Prostate gland (tissue), 2 donors: ENCODE data around the gene GRAP2. TPM values are rescaled to one million over a fixed set of nuclear protein-coding genes. Genes with fewer than 3 reads are reported as not detected.

ENCODE experiments used
- DNase-seq: peaks from one replicate; pipeline ENCODE4 v3.0.0-alpha.2; 2019; ENCODE audit warnings: low spot score
- H3K27ac ChIP-seq, 2 donors: fragments of 200-600 bp; sonication (generic); 2 replicates each; pipeline ENCODE4 v1.5.1; 2017 to 2019
- H3K27me3 ChIP-seq: fragments of 200-600 bp; sonication (generic); replicated peaks from 2 replicates; pipeline ENCODE4 v1.5.1; 2019; ENCODE audit not compliant: insufficient read depth
- H3K36me3 ChIP-seq, 2 donors: fragments of 200-600 bp; sonication (generic); 1 replicate in 1 of 2; 2 replicates in 1 of 2; pipeline versions ENCODE4 v1.5.1 to v1.8.1; 2017 to 2019
- H3K4me1 ChIP-seq: fragments of 200-600 bp; sonication (generic); replicated peaks from 2 replicates; pipeline ENCODE4 v1.5.1; 2019
- H3K4me3 ChIP-seq, 2 donors: fragments of 200-600 bp; sonication (generic); 2 replicates each; pipeline ENCODE4 v1.5.1; 2017 to 2019
- H3K9me3 ChIP-seq: fragments of 200-600 bp; sonication (generic); 2 replicates; pipeline ENCODE4 v1.5.1; 2017
- POLR2A ChIP-seq: fragments of 450-650 bp; IDR thresholded peaks from one replicate; pipeline ENCODE4 v1.6.1; 2016; ENCODE audit warnings: antibody characterized with exemption, mild to moderate bottlenecking
- POLR2AphosphoS5 ChIP-seq: sonication (generic); formaldehyde crosslinking; IDR thresholded peaks from one replicate; pipeline ENCODE4 v1.6.1; 2017; ENCODE audit warnings: antibody characterized with exemption
- WGBS: methylation state at CpG from one replicate; pipeline ENCODE4 v1.1.5; 2018; 5-methylcytosine and 5-hydroxymethylcytosine counted together
- intact Hi-C: fragments of 100-400 bp; cut with DNase I; formaldehyde crosslinking; loops from one replicate; pipeline ENCODE4 v1.14.2; 2022
- total RNA-seq, 2 donors: library from RNA; depleted of rRNA; stranded (reverse); fragments of >200 nt; gene quantifications; one replicate each; pipeline ENCODE4 v1.1.0, GENCODE V29; 2016
- TF ChIP-seq, protein P1 (sequence below), 4 experiments: fragments of 200-600 bp in 2 of 4; fragments of 450-650 bp in 2 of 4; sonication (generic) in 2 of 4; IDR thresholded peaks; 1 replicate in 3 of 4; 2 replicates in 1 of 4; pipeline ENCODE4 v1.5.1; 2016 to 2019; ENCODE audit warnings: antibody characterized with exemption in 4 of 4, mild to moderate bottlenecking in 2 of 4, moderate library complexity in 2 of 4

GRAP2 gene
- total RNA-seq, 2 donors from 2014 or later = 0.91 to 2.2 TPM

DNA sequence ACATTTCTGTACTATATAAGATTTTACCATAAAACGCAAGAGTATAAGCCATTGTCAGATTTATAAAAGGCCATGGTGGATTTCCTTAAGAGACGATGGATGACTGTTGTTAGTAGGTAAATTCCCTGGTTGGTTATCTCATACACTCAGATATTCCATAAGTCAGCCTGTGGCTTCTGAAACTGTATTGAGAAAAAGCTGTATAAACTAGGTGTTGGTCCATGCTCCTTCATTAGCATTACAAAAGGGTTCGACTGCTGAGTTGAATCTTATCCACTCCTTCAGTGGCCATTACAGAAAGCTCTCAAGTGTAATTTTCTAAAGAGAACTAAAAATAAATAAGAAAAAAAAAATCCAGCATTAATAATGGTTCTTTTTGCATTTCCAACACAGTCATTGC lies 5.3 kb downstream of the GRAP2 start:
- 82% methylated on average over 3 of the region's 3 CpGs for WGBS

DNA sequence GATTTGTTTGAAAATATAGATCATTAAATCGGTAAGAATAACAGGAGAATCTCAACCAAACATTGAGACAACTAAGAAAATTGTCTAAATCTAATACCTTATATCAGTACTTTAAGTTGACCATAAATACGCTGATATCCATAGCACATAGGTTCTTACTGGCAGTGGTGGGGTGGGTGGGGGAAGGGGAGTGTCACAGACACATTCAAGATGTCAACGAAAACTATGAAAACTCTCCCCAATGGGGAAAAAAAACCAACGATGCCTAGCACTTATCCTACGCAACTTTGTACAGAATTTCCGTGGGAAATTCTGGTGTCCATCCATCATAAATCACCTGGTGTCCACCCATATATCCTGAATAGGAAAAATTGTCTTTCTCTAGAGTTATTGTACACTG lies 6.2 kb downstream of the GRAP2 start:
- H3K27ac ChIP-seq = no peak overlapping the region
- no peak for DNase-seq
- no peak for TF ChIP-seq POLR2AphosphoS5
- TF ChIP-seq, protein P1, sequence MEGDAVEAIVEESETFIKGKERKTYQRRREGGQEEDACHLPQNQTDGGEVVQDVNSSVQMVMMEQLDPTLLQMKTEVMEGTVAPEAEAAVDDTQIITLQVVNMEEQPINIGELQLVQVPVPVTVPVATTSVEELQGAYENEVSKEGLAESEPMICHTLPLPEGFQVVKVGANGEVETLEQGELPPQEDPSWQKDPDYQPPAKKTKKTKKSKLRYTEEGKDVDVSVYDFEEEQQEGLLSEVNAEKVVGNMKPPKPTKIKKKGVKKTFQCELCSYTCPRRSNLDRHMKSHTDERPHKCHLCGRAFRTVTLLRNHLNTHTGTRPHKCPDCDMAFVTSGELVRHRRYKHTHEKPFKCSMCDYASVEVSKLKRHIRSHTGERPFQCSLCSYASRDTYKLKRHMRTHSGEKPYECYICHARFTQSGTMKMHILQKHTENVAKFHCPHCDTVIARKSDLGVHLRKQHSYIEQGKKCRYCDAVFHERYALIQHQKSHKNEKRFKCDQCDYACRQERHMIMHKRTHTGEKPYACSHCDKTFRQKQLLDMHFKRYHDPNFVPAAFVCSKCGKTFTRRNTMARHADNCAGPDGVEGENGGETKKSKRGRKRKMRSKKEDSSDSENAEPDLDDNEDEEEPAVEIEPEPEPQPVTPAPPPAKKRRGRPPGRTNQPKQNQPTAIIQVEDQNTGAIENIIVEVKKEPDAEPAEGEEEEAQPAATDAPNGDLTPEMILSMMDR (IDR thresholded peaks at IDR 0.05) = no peak
- no peak for TF ChIP-seq POLR2A
- 92% methylated on average over 6 of the region's 6 CpGs for WGBS
- intact Hi-C loops = no loop called here
- H3K4me1 ChIP-seq = no peaks in the 10 kb centered on the region
- H3K9me3 ChIP-seq = no peaks in the 10 kb centered on the region
- H3K27me3 ChIP-seq = no peaks in the 10 kb centered on the region
- no peak overlapping the region for H3K4me3 ChIP-seq
- no peaks in the 10 kb centered on the region for H3K36me3 ChIP-seq

More for the DNA sequence above, 5.3 kb downstream of the GRAP2 start:
- no peaks in the 10 kb centered on the region for H3K27me3 ChIP-seq
- no peak overlapping the region for H3K4me3 ChIP-seq
- TF ChIP-seq POLR2A (no peak), POLR2AphosphoS5 (no peak)
- TF ChIP-seq, protein P1 (IDR thresholded peaks at IDR 0.05) = no peak
- no peaks in the 10 kb centered on the region for H3K4me1 ChIP-seq
- DNase-seq = no peak
- intact Hi-C loops = no loop called here
- H3K27ac ChIP-seq = no peak overlapping the region
- no peaks in the 10 kb centered on the region for H3K36me3 ChIP-seq
- no peaks in the 10 kb centered on the region for H3K9me3 ChIP-seq

DNA sequence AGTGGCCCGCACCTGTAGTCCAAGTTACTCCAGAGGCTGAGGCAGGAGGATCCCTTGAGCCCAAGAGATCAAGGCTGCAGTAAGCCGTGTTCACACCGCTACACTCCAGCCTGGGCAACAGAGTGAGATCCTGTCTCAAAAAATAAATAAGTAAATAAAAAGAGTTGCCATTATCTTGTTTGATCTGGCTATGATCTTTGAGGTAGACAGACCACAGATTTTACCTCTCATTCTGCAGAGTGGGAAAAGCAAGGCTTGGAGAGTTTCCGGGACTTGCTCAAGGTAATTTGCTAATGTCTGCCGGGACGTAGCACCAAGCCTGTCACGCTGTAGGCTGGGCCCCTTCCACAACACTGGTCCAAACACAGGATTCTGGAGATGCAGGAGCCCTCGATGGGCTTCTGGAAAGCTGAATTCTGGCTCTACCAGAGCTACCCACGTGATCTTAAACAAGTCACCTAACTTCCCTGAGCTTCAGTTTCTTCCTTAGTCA lies 6.8 kb downstream of the GRAP2 start:
- H3K27me3 ChIP-seq = no peaks in the 10 kb centered on the region
- H3K9me3 ChIP-seq = no peaks in the 10 kb centered on the region
- TF ChIP-seq POLR2AphosphoS5 (no peak), POLR2A (no peak)
- TF ChIP-seq, protein P1 (IDR thresholded peaks at IDR 0.05) = no peak
- no peak for DNase-seq
- H3K4me1 ChIP-seq = no peaks in the 10 kb centered on the region
- H3K4me3 ChIP-seq = no peak overlapping the region
- intact Hi-C loops = no loop called here
- H3K27ac ChIP-seq = no peak overlapping the region
- no peaks in the 10 kb centered on the region for H3K36me3 ChIP-seq
- WGBS = 92% methylated on average over 9 of the region's 9 CpGs

DNA sequence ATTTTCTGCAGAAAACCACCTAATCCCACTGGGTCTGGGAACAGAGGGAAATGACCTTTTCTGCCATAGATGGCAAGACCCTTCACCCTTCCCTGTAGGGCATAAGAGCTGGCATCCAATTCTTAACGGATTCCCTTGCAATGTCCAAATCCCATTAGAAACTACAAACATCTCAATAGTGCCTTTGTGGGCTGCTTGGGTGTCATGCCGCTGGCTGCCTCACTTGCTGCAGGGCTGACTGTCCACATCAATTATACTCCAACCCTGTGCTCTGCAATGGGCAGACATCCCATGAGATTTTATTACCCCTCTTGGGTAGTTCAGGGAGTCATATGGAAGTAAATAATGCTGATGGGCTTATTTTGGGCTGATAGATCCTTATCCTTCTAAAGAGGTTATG lies 7.3 kb downstream of the GRAP2 start:
- no peak for DNase-seq
- TF ChIP-seq POLR2AphosphoS5 = no peak
- TF ChIP-seq POLR2A = no peak
- TF ChIP-seq, protein P1 (IDR thresholded peaks at IDR 0.05) = no peak
- no peaks in the 10 kb centered on the region for H3K27me3 ChIP-seq
- no peak overlapping the region for H3K27ac ChIP-seq
- H3K9me3 ChIP-seq = no peaks in the 10 kb centered on the region
- H3K4me1 ChIP-seq = no peaks in the 10 kb centered on the region
- intact Hi-C loops = no loop called here
- 92% methylated on average over 2 of the region's 2 CpGs for WGBS
- no peaks in the 10 kb centered on the region for H3K36me3 ChIP-seq
- H3K4me3 ChIP-seq = no peak overlapping the region

DNA sequence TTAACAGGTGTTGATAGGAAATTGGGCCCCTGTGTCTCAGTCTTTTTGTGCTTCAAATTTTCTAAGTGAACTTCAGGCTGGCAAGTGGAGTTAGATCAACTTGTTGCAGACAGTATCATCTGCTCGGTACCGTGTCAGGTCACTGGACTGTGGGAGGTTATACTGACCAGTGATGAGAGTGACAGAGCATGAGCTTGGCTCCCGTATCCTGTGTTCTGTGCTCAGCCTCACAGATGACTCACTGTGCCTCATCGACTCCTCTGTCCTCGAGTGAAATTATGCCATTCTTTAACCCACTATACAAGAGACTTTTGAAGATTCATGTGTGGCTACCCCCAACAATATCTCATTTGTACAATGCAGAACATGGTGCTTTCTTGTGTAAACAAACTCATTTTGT lies 7.9 kb downstream of the GRAP2 start:
- Histone ChIP-seq H3K36me3 (no peaks in the 10 kb centered on the region), H3K27ac (no peak overlapping the region), H3K4me1 (no peaks in the 10 kb centered on the region), H3K27me3 (no peaks in the 10 kb centered on the region), H3K4me3 (no peak overlapping the region), H3K9me3 (no peaks in the 10 kb centered on the region)
- TF ChIP-seq POLR2A = no peak
- TF ChIP-seq, protein P1 (IDR thresholded peaks at IDR 0.05) = no peak
- DNase-seq = no peak
- intact Hi-C loops = no loop called here
- WGBS = 83% methylated on average over 5 of the region's 5 CpGs
